GM19351 (cell line): ENCODE measurements around the gene VPS8.

Experiments
- ATAC-seq: cut with Tn5 transposase; IDR thresholded peaks from one replicate; pipeline ENCODE4 v1.9.1; 2021; ENCODE audit warnings: mild to moderate bottlenecking, moderate library complexity; ENCODE audit not compliant: unreplicated experiment

Gene VPS8

GRCh38 chr3:184811999-184812661, at the start of gene VPS8:
Gene VPS8, plus strand, starts transcription at chr3:184812166. Its CDS starts 12,467 bp downstream, at chr3:184824633.
- ATAC-seq, result peak; percentile 88

GRCh38 chr3:184764191-184764590, 47.8 kb upstream of the VPS8 start:
- no peak for ATAC-seq

- ATAC-seq, result no peak
Observed at GRCh38 chr3:184765047-184765729, 46.8 kb upstream of the VPS8 start.

GRCh38 chr3:184765730-184766074, 46.3 kb upstream of the VPS8 start:
- ATAC-seq, result no peak

GRCh38 chr3:184766555-184767261, 45.3 kb upstream of the VPS8 start:
- no peak for ATAC-seq

- ATAC-seq, result no peak
Observed at GRCh38 chr3:184767377-184767776, 44.6 kb upstream of the VPS8 start.

- no peak for ATAC-seq
Observed at GRCh38 chr3:184769382-184770170, 42.4 kb upstream of the VPS8 start.

- no peak for ATAC-seq
Observed at GRCh38 chr3:184770541-184770940, 41.4 kb upstream of the VPS8 start.

- no peak for ATAC-seq
Observed at GRCh38 chr3:184771301-184772127, 40.5 kb upstream of the VPS8 start.

- no peak for ATAC-seq
Observed at GRCh38 chr3:184772667-184773272, 39.2 kb upstream of the VPS8 start.

GRCh38 chr3:184773283-184774186, 38.4 kb upstream of the VPS8 start:
- no peak for ATAC-seq

GRCh38 chr3:184776916-184777315, 35.0 kb upstream of the VPS8 start:
- ATAC-seq, result no peak

- peak; percentile 91 for ATAC-seq
Observed at GRCh38 chr3:184777566-184778356, 34.2 kb upstream of the VPS8 start.

GRCh38 chr3:184778426-184779332, 33.3 kb upstream of the VPS8 start:
- no peak for ATAC-seq

- ATAC-seq, result no peak
Observed at GRCh38 chr3:184780981-184781515, 30.9 kb upstream of the VPS8 start.

GRCh38 chr3:184781801-184782200, 30.2 kb upstream of the VPS8 start:
- ATAC-seq, result no peak

- ATAC-seq, result no peak
Observed at GRCh38 chr3:184783319-184783718, 28.6 kb upstream of the VPS8 start.
